ENCODE data around the gene LEMD3. TPM values are rescaled to one million over a fixed set of nuclear protein-coding genes. Genes with fewer than 3 reads are reported as not detected.

LEMD3 gene
- total RNA-seq, 1 experiment from 2014 or later, result 28.4 TPM

DNA sequence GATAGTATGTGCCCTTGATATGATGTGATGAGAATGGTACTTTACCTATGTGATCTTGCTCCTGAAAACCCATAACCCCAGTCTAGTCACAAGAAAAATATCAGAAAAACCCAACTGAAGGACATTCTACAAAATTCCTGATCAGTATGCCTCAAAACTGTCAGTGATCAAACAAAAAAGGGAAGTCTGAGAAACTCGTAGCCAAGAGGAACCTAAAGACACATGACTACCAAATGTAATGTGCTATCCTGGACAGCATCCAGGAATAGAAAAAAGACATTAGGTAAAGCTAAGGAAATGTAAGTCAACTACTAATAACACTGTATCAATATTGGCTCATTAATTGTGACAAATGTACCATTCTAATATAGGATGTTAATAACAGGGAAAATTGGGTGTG, 44.1 kb upstream of the LEMD3 start:
- BruUV-seq (replicated peaks), result no TSS peak
- TF ChIP-seq CTCF (conservative IDR thresholded peaks at IDR 0.05; ENCODE audit: low read depth, low read length) (no peak), EZH2 (IDR thresholded peaks at IDR 0.05; ENCODE audit: borderline replicate concordance, low read depth, low read length, poor library complexity, severe bottlenecking) (no peak)
- ChIA-PET POLR2A (ENCODE audit: low non-redundant PET) (no interaction called here), CTCF (no interaction called here)
- H3K4me3 ChIP-seq (ENCODE audit: low read depth, low read length, poor library complexity, severe bottlenecking), result no peak overlapping the region
- no peaks in the 10 kb centered on the region for H3K36me3 ChIP-seq (ENCODE audit: insufficient read depth, low read length, poor library complexity, severe bottlenecking)
- H3K27me3 ChIP-seq (replicated peaks; ENCODE audit: insufficient read depth, low read depth, low read length, poor library complexity), result peaks cover 88% of the 10 kb centered on the region
- intact Hi-C loops (cut with micrococcal nuclease; ENCODE audit: unreplicated experiment), result no loop called here
- no peak overlapping the region for H3K27ac ChIP-seq (ENCODE audit: low read depth, low read length, poor library complexity, severe bottlenecking)
- H3K4me1 ChIP-seq (ENCODE audit: insufficient read depth, low read length, poor library complexity, severe bottlenecking), result peaks cover 8% of the 10 kb centered on the region
- DNase-seq (ENCODE audit: low spot score), result no peak
- no peaks in the 10 kb centered on the region for H3K9me3 ChIP-seq (ENCODE audit: low read depth, low read length, poor library complexity, severe bottlenecking)

DNA sequence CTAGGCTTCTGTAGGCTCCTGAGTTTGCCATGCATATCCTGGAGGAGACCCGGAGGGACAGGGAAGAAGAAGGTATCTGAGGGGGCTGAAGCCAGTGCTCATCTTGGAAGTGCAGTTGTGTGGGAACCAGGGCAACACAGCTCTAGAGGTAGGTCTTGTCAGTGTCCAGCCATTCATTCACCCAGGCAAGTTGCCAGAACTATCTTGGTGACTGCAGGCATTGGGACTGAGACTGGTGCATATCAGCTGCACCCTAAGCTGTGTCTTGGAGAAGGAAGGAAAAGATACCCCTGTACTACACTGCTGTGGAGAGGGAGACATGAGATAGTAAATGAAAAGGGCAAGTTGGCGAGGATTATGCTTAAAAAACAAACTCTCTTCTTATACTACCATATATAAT, 43.4 kb upstream of the LEMD3 start:
- POLR2A ChIA-PET (ENCODE audit: low non-redundant PET), result no interaction called here
- intact Hi-C loops (cut with micrococcal nuclease; ENCODE audit: unreplicated experiment), result no loop called here
- H3K4me3 ChIP-seq (ENCODE audit: low read depth, low read length, poor library complexity, severe bottlenecking), result no peak overlapping the region
- CTCF ChIA-PET, result no interaction called here
- peaks cover 6% of the 10 kb centered on the region for H3K4me1 ChIP-seq (ENCODE audit: insufficient read depth, low read length, poor library complexity, severe bottlenecking)
- peaks cover 88% of the 10 kb centered on the region for H3K27me3 ChIP-seq (replicated peaks; ENCODE audit: insufficient read depth, low read depth, low read length, poor library complexity)
- BruUV-seq (replicated peaks), result no TSS peak
- no peaks in the 10 kb centered on the region for H3K9me3 ChIP-seq (ENCODE audit: low read depth, low read length, poor library complexity, severe bottlenecking)
- H3K27ac ChIP-seq (ENCODE audit: low read depth, low read length, poor library complexity, severe bottlenecking), result no peak overlapping the region
- TF ChIP-seq CTCF (conservative IDR thresholded peaks at IDR 0.05; ENCODE audit: low read depth, low read length) (no peak), EZH2 (IDR thresholded peaks at IDR 0.05; ENCODE audit: borderline replicate concordance, low read depth, low read length, poor library complexity, severe bottlenecking) (no peak)
- H3K36me3 ChIP-seq (ENCODE audit: insufficient read depth, low read length, poor library complexity, severe bottlenecking), result no peaks in the 10 kb centered on the region
- DNase-seq (ENCODE audit: low spot score), result no peak

DNA sequence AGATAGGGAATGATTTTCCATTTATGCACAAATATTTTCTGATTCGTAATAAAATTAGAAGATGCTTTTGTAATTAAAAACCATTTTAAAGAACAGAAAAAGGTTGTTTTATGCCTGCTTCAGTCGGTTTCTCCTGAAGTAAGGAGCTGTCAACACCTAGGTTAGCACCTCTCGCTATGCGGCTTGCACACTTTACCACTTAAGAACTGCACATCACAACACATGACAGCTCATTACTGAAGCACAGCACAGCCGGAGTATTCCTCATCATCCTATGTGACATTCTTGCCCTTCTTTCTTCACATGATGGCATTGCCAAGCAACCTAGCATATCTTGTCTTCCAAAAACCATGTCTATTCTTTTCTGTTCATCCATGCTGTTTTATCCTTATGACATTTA, 42.9 kb upstream of the LEMD3 start:
- DNase-seq (ENCODE audit: low spot score), result no peak
- Histone ChIP-seq H3K4me3 (ENCODE audit: low read depth, low read length, poor library complexity, severe bottlenecking) (no peak overlapping the region), H3K36me3 (ENCODE audit: insufficient read depth, low read length, poor library complexity, severe bottlenecking) (no peaks in the 10 kb centered on the region), H3K9me3 (ENCODE audit: low read depth, low read length, poor library complexity, severe bottlenecking) (no peaks in the 10 kb centered on the region), H3K27ac (ENCODE audit: low read depth, low read length, poor library complexity, severe bottlenecking) (no peak overlapping the region), H3K4me1 (ENCODE audit: insufficient read depth, low read length, poor library complexity, severe bottlenecking) (peaks cover under 1% of the 10 kb centered on the region), H3K27me3 (replicated peaks; ENCODE audit: insufficient read depth, low read depth, low read length, poor library complexity) (peaks cover 88% of the 10 kb centered on the region)
- ChIA-PET CTCF (no interaction called here), POLR2A (ENCODE audit: low non-redundant PET) (no interaction called here)
- TF ChIP-seq EZH2 (IDR thresholded peaks at IDR 0.05; ENCODE audit: borderline replicate concordance, low read depth, low read length, poor library complexity, severe bottlenecking), result no peak
- TF ChIP-seq CTCF (conservative IDR thresholded peaks at IDR 0.05; ENCODE audit: low read depth, low read length), result no peak
- BruUV-seq (replicated peaks), result no TSS peak
- intact Hi-C loops (cut with micrococcal nuclease; ENCODE audit: unreplicated experiment), result no loop called here

Data from A673 (cell line).